Effector CD8-positive, alpha-beta T cell (primary cell): ENCODE data around the gene CST3.
"Not testable (repeated sequence)": the region's sequence is repeated elsewhere in the genome, so short reads cannot be mapped to it uniquely, and the experiment has no call there.

Experiments used
- DNase-seq: peaks from one replicate; lab custom pipeline; 2025; lab: John Stamatoyannopoulos, UW

Gene CST3

DNA sequence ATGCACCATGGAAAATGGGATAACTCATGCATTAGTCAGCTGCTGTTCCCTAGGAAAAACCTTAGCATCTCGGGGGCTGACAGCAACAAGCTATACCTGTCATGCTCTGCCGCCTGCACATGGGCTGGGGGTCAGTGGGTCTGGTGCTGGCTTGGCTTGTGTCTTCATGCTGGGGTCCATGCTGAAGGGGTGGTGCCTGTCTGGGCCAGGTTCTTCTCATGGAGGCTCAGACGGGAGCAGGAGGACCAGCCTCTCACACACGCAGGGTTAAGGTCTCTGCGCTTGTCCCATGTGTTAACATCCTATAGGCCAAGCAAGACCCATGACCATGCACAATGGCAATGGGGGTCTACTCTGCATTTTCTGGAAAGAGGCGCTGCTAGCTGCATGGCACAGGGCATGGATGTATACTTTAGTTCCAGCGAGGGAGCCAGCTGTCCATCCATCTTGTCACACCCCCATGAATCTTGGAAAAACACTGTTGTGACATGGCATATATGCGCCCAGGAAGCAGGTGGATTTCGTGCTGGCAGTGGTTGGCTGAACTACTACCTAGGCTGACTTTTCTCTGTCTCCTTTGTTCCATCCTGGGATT is 24.6 kb upstream of the CST3 start:
- no peak for DNase-seq

DNA sequence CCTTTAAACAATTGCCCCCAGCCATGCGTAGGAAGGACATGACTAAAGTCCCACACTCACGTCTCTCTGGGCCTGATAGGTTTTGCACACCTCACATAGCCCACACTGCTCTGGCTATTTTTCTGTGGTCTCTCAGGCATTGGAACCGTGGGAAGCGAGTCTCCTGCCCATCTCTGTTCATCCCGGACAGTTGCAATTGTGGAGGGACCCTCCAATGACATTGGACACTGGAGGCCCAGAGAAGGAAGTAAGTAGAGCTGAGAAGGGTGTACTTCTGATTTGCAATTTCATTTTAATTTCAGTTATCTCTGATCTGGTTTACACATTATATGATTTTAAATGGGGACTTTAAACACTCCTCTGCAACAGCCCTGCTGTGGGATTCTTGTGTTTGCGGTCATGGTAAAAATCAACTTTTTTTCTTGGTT is 23.3 kb upstream of the CST3 start:
- no peak for DNase-seq

DNA sequence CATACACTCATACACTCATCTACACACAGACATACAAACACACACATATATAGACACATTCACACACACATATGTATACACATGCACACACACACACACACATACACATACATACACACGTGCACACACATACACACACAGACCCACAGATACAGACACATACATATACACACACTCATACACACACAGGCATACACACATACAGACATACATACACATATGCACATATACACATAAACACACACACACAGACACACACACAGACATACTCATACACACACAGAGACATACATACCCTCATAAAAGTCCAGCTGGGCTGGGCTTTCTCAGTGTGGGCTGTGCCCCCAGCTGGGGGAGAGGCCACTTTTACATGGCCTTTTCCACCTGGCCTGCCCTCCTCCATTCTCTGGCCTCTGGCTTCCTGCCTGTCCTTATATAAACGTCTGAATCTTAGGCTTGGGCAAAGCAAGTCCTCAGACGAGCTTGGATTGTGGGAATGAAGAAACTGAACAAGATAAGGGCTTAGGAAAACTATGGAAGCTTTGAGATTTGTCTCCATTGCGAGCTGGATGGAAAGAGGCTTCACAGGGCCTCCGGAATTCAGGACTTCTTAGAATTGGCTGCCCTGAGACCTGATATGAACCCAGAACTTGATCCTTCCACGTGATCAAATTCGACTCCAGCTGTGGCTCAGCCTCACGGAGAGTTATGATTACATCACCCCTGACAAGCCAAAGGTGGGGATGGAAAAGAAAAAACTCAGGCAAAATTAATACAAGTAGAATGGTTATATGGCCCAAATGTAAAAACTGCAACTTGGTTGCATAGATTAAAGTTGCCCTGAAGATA is 22.5 kb upstream of the CST3 start:
- no peak for DNase-seq

DNA sequence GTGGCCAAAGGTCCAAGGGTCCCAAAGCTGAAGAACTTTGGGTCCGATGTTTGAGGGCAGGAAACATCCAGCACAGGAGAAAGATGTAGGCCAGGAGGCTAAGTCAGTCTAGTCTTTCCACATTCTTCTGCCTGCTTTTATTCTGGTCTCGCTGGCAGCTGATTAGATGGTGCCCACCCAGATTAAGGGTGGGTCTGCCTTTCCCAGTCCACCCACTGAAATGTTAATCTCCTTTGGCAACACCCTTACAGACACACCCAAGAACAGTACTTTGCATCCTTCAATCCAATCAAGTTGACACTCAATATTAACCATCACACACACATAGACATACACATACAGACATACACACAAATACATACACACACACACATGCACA is 21.8 kb upstream of the CST3 start:
- DNase-seq = not testable (repeated sequence)

DNA sequence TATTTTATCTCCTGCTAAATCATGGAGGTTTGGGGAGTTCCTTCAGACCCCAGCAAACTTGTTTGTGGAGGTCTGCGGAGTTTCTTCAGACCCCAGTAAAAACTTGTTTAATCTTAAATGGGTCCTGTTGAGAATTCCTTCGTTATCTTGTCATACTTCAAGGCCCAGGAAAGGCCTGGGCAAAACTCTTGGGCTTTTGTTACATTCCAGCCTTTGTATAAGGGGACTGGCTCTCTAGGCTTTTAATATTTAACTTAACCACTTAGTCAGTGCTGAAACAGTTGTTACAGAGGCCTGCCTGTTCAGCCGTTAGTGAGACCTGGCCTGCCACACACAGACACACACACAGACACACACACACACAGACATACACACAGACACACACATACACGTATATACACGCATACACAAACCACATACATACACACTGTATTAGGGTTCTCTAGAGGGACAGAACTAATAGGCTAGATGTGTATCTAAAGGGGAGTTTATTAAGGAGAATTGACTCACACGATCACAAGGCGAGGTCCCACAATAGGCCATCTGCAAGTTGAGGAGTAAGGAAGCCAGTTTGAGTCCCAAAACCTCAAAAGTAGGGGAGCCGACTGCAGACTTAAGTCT is 21.3 kb upstream of the CST3 start:
- no peak for DNase-seq

DNA sequence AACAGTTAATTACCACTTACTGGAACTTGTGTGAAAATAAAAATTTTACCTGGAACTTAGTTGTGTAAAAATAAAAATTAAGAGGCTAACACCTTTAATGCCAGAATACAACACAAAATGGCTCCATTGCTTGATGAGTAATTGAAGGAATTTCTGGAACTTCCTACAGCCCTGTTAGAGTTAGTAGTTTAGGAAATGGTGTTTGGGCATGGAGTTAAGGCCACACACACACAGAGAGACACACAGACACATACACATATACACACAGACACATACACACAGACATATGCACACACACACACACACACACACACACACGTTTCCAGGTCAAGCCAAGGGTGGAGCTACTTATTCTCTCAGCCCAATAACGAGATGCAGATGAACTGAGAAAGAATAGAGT is 20.6 kb upstream of the CST3 start:
- DNase-seq = no peak

DNA sequence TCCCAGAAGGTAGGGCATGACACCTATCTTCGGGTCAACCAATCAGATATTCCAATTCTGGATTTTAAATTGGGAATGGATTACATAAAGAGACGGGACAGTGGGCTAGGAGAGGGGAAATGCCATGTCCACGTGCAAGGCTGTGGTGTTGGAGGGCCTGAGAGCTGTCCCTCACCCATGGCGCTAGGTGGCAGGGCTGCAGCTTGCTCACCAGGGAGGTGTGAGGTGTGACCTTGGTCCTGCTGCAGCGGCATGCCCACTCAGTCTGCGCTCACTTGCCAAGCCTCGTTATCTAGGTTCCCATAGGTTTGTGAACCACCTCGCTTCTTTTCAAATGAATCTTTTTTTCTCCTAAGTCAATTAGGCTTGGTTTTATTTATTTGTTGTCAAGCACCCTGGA is 19.4 kb upstream of the CST3 start:
- no peak for DNase-seq

DNA sequence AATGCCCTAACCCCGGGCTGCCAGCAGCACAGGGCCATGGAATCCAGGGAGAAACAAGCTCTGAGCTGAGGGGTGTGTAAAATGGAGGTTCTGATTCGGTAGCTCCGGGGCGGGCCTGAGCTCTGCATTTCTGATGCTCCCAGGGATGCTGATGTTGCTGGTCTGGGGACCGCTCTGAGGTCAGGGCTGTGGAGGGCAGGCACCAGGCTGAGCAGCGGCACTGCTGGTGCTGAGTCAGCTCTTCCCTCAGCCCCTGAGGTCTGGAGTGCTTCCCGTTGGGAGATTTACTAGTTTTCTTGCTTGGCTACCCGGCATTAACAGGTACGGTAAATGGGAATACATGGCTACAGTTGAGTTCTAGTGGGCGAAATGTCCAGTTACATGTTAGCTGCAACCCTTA is 18.6 kb upstream of the CST3 start:
- DNase-seq = no peak

DNA sequence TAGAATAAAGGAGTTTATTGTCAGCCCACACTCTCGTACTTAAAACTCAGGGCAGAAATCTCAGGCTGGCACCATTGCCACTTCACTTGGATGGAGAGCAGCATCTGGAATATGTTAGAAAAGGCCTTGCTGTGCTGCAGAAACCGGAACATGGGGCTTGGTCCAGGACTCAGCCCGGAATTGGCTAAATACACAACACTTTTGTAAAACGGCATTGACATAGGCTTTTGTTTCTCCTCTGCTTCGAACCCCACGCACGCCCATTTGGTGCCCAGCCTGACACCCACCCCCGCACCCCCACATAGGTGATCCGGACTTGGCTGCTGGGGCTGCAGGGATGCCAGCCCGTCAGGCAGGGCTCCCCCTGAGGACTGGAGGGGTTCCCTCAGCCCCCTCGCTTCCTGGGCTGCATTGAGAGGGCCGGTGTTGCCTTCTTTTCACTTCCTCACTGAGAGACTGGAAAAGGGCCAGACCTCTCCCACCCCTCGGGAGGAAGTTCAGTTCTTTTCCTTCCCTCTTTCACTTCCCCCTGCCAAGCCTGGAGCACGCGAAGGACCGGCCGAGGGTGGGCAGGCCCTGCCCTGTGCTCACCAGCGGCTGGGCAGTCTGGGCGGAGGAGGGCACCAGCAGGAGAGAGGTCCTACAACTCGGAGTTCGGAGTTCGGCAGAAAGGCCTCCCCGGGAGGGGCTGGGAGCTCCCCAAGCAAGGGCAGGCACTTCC is 17.9 kb upstream of the CST3 start:
- no peak for DNase-seq

DNA sequence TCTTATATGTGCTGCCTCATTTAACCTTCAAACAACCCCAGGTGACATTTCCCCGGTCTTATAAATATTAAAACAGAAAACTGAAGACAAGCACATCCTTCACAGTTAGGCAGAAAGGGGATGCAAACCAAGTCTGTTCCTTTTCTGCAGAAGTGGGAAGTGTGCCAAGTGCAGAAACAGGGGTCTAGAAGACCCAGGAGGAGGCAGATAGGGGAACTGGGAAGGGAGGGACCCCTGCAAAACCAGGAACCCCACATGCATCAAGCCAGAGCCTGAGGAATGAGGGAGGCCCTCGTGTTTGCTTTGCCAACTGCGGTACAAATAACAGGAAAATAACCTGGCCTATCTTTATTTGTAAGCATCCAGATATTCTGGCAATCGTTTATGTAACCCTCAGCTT is 17.0 kb upstream of the CST3 start:
- no peak for DNase-seq

DNA sequence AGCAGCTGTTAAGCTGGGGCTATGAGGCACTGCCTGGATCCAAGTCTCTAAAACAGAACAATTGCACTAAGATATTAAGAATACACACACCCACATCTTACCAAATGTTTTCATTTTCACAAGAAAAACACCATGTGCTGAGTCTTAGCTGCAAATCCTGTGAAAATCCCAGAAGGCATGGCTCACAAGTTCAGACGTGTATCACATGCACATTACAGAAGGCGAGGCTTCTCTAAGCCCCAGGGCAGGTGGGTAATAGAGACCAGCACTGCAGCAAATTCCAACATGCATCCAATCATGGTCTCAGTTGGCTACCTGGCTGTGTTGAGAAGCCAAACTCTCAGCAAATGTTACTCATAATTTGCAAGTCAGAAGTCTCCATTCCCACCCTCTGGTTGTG is 16.2 kb upstream of the CST3 start:
- DNase-seq = no peak

DNA sequence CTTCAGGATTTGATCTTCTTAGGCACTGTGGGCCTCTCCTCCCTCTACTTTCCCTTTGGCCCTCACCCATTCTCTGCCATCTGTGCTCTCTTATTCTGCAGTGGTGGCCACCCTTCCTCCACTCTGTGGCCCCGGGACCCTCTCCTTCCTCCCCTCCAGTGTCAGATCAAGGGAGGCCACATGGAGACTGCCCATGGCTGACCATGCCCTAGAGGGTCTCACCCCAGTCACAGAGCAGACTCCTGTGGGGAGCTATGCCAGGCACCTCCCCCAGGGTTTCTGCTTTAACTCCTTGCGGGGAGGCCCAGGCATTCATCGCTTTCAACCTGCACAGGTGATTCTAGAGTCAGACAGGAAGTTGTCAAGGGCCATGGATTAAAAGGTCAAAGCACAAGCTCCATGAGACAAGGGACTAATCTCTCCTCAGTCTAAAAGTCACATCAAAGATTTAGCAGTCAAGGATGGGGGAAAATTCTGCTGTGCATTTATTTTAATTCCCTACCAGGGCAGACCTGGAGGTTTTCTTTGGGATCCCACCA is 15.7 kb upstream of the CST3 start:
- no peak for DNase-seq

DNA sequence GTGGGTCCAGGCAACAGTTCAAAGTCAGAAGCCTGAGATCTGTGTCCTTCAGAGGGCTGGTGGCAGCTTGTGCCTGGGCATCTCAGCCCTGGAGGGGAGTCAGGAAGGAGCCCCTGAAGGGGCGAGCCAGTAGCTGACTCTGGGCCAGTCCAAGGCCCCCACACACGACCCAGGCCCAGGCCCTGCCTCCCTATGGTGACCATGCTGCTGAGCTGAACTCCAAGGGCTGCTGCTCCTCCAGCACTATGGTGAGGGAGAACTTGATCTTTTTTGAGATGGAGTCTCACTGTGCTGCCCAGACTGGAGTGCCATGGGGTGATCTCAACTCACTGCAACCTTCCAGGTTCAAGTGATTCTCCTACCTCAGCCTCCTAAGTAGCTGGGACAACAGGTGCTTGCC is 15.2 kb upstream of the CST3 start:
- no peak for DNase-seq

DNA sequence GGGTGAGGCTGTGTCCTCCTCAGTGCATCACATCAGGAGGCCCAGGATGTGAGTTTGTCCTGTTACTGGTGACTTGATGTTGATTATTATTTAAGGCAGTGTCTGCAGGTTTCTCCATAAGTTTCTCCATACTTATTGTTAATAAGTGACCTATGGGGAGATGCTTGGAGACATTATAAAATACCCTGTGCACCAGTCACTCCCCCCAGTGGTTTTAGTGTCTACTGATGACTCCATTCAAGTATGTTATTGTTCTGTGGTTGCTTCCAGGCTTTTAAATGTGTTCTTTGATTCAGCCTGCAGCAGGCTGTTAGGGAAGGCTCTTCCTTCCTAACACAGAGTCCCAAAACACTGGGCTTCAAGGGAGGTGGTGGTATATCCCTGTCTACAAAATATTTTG is 14.6 kb upstream of the CST3 start:
- DNase-seq = no peak

DNA sequence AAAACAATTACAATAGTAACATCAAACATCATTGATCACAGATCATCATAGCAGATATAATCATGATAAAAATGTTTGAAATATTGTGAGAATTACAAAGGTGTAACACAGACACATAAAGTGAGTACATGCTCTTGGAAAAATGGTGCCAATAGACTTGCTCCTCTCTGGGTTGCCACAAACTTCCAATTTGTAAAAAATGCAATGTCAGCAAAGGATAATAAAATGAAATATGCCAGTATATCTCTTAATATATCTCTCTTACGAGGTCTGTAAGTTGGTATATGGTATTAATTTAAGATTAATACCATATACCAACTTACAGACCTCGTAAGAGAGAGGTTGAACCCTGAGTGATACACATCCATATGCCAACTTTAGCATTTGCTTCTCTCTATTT is 13.4 kb upstream of the CST3 start:
- DNase-seq = no peak

DNA sequence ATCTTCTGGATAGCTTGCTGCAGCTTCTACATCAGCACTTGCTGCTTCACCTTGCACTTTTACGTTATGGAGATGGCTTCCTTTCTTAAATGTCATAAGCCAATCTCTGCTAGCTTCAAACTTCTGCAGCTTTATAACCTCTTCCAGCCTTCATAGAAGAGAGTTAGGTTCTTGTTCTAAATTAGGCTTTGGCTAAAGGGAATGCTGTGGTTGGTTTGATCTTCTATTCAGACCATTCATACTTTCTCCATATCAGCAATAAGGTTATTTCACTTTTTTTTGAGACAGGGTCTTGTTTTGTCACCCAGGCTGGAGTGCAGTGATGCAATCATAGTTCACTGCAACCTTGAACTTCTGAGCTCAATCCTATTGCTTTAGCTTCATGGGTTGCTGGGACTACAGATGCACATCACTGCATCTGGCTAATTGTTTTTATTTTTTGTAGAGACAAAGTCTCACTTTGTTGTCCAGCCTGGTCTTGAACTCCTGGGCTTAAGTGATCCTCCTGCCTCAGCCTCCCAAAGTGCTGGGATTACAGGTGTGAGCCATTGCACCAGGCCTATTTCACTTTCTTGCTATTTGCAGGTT is 12.2 kb upstream of the CST3 start:
- DNase-seq = no peak

DNA sequence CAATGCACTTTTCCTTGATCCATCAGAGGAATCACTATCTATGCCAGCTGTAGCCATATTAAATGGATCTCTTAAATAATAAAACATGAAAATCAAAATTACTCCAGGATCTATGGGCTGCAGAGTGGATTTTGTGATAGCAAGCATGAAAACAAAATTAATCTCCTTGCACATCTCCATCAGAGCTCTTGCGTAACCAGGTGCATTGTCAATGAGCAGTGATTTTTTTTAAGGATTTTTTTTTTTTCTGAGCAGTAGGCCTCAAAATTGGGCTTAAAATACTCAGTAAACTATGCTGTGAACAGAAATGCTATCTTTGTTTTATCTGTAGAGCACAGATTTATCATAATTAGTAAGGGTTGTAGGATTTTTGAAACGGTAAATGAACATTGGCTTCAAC is 11.5 kb upstream of the CST3 start:
- no peak for DNase-seq

DNA sequence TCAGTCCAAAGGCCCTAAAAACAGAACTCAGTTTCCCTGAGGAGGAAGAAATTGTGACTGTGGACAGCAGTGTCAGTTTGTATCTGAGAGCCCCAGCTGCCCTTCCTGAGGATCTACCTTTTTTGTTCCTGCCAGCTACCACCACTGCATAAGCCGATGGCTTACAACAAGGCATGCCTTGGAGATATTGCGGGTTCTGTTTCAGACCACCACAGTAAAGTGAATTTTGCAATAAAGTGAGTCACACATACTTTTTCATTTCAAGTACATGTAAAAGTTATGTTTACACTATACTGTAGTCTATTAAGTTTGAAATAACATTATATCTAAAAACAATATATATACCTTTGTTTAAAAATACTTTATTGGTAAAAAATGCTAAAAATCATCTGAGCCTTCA is 9.6 kb upstream of the CST3 start:
- DNase-seq = no peak

DNA sequence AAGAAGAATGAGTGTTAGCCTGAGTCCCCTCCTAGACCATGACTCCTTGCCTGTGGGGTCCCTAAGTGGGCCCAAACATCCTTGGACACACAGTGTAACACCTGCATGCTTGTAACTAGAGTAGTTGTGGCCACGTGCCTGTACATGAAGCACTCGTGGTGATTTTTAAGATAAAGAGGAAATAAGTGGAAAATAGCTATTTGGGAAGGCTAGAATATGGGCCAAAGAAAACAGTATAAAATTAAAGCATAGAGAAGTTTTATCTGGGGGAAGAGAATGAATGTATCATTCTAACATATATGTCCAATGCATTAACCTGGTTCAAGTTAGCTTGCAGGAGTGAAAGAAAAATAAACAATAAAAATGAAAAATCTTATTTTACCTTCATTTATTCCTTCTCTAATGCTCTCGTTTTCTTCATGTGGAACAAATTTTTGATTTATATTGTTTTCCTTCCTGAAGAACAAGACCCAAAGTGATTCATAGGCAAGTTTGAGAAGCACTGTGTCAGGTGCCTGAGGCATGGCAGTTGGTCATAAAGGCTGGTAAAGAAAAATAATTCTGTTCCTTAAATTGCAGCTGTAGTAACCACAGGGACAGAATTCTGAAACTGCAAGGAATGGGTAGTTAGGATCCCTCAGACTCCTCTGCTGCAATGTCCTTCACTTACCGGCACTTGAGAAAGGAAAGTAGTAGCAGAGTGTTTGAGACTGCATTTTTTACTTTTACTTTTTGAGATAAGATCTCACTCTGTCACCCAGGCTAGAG is 8.5 kb upstream of the CST3 start:
- DNase-seq = no peak

DNA sequence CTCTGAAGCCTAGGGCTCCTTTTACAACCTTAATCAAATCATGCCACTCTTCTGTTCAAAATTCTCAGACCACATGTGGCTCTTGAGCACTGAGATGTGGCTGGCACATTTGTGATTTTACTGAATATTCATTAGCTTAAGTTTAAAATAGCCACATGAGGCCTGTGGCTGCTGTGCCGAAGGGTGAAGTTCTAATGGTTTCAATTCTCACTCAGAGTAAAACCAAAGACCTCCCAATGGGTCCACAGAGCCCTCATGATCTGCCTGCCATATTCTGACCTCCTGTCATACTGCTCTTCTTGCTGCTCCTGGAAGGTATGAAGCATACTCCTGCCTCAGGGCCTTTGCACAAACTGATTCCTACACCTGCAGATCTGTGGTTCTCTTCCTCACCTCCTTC is 7.8 kb upstream of the CST3 start:
- DNase-seq = no peak

DNA sequence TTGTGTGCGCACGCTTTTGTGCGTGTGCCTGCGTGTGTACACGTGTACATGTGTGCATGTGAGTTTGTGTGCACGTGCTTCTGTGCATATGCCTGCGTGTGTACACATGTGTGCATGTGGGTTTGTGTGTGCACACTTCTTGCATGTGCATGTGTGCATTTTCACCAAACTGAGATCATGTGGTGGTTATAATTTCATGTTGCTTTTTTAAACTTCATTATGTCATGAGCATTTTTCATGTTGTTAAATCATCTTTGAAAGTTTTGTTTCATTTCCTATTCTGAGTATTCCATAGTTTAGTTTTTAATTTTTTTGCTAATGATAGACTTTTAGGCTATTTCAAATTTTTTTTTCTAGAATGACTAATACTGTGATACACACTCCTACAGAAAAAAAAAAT is 6.4 kb upstream of the CST3 start:
- DNase-seq = no peak
